GM19239 (cell line): ENCODE data around the gene TPPP2.
"Not testable (repeated sequence)": the region's sequence is repeated elsewhere in the genome, so short reads cannot be mapped to it uniquely, and the experiment has no call there.

ENCODE experiments used
- DNase-seq: peaks from one replicate; pipeline ENCODE4 v3.0.0; 2011; ENCODE audit warnings: low spot score; ENCODE audit not compliant: insufficient read length
- FAIRE-seq: peaks from 2 replicates; lab custom pipeline; 2011; peaks lifted over from hg19 to GRCh38; lab: Jason Lieb, UNC

TPPP2 gene

GRCh38 chr14:21036751-21037150 lies 6.7 kb downstream of the TPPP2 start:
- DNase-seq (no peak), FAIRE-seq (no peak)

- FAIRE-seq: no peak
- no peak for DNase-seq
These were observed 7.1 kb downstream of the TPPP2 start for GRCh38 chr14:21037156-21037555.

- FAIRE-seq: no peak
- DNase-seq: no peak
These were observed 8.7 kb downstream of the TPPP2 start for GRCh38 chr14:21038441-21039422.

GRCh38 chr14:21039585-21040369 lies 9.8 kb downstream of the TPPP2 start:
- no peak for DNase-seq
- FAIRE-seq: no peak

DNA sequence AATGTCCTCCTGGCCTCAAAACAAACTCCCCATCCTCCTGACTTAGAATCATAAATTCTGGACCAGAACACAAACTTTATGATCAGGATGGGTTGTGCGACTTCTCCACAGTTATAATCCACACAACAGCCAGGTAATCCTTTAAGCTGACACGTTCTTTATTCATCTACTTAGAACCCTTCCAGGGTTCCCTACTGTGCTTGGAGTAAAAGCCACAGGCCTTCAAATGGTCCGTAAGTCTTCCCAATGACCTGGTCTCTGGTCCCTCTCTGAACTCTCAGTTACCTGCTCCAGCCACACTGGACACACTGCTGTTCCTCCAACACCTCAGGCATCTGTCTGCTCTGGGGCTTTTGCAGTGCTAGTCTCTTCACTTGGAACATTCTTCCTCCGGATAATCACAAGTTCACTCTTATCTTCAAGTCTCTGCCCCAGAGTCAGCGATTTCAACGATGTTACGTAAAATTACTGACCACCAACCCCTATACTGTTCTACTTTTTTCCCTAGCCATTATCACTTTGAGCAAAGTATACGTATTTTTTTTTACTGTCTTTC lies 10.4 kb downstream of the TPPP2 start:
- FAIRE-seq (no peak), DNase-seq (no peak)

DNA sequence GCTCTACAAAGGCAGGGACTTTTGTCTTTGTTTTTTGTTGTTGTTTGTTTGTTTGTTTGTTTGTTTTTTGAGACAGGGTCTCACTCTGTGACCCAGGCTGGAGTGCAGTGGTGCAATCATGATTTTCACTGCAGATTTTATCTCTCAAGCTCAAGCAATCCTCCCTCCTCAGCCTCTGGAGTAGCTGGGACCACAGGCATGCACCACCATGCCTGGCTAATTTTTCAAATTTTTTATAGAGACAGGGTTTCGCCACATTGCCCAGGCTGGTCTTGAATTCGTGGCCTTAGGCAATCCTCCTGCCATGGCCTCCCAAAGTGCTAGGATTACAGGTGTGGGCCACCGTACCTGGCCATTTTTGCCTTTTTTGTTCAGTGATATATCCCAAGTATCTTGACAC lies 10.9 kb downstream of the TPPP2 start:
- not testable (repeated sequence) for DNase-seq, FAIRE-seq

DNA sequence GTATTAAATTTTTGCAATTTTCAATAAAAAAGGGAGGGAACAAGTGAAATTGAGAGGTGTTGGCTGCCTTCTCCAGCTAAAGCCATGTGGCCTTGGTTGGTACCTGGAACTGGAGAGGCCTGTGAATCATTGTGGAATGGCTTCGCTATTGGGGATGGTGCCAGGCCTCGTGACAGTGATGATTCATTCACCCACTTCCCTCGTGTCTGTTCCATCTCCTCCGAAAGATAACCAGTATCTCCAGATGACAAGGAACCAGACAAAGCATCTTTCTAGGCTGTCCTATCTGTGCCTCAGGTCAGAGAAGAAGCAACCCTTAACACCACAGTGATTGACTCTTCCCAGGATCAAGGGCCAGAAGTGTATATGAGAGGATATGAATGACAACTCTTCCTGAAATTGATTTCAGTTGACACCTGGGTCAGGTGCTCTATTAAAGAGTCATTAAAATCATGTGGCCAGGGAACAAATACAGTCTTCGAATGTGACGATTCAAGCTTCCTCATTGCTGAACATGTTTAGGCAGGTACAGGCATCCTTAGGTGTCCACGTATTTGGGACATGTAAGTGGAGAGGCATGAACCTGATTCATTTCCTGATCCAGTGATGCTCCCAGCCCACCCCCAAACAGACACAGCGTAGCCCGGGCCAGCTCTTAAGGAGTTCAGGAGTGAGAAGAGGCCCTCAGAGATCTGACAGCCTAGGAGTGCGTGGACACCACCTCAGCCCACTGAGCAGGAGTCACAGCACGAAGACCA lies 11.8 kb downstream of the TPPP2 start, which contains the start of gene RNASE7:
Gene RNASE7, plus strand, starts transcription at position 687 of the 758 bp plus-strand sequence. CDS start 631 bp downstream, outside the sequence.
- DNase-seq (no peak), FAIRE-seq (no peak)

DNA sequence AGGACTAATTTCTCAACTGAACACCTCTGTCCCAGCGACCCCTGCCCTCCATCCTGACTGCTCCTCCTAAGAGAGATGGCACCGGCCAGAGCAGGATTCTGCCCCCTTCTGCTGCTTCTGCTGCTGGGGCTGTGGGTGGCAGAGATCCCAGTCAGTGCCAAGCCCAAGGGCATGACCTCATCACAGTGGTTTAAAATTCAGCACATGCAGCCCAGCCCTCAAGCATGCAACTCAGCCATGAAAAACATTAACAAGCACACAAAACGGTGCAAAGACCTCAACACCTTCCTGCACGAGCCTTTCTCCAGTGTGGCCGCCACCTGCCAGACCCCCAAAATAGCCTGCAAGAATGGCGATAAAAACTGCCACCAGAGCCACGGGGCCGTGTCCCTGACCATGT lies 12.9 kb downstream of the TPPP2 start:
- DNase-seq (no peak), FAIRE-seq (no peak)

DNA sequence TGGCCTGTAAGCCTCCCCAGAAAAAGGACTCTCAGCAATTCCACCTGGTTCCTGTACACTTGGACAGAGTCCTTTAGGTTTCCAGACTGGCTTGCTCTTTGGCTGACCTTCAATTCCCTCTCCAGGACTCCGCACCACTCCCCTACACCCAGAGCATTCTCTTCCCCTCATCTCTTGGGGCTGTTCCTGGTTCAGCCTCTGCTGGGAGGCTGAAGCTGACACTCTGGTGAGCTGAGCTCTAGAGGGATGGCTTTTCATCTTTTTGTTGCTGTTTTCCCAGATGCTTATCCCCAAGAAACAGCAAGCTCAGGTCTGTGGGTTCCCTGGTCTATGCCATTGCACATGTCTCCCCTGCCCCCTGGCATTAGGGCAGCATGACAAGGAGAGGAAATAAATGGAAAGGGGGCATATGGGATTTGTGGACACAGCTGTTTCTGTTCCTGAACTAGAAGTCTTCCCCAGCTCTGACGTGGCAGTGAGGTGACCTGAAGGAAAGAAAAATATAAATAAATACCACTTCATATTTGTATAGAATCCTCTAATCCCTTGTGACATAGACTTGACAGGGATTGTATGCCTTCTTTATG lies 13.5 kb downstream of the TPPP2 start:
- FAIRE-seq: no peak

GRCh38 chr14:21043974-21044618 lies 14.1 kb downstream of the TPPP2 start:
- no peak for DNase-seq
- no peak for FAIRE-seq

More for the DNA sequence above, 13.5 kb downstream of the TPPP2 start:
- DNase-seq: no peak

- DNase-seq: no peak
- FAIRE-seq: no peak
These were observed 17.4 kb downstream of the TPPP2 start for GRCh38 chr14:21047378-21047781.

- no peak for DNase-seq
- no peak for FAIRE-seq
These were observed 18.6 kb downstream of the TPPP2 start for GRCh38 chr14:21048638-21049037.

GRCh38 chr14:21049271-21049673 lies 19.3 kb downstream of the TPPP2 start:
- no peak for FAIRE-seq
- DNase-seq: no peak

- no peak for FAIRE-seq
These were observed 20.6 kb downstream of the TPPP2 start for GRCh38 chr14:21050597-21050996.

GRCh38 chr14:21053184-21054122 lies 23.4 kb downstream of the TPPP2 start:
- FAIRE-seq: no peak

More at GRCh38 chr14:21050597-21050996, 20.6 kb downstream of the TPPP2 start:
- DNase-seq: no peak

DNA sequence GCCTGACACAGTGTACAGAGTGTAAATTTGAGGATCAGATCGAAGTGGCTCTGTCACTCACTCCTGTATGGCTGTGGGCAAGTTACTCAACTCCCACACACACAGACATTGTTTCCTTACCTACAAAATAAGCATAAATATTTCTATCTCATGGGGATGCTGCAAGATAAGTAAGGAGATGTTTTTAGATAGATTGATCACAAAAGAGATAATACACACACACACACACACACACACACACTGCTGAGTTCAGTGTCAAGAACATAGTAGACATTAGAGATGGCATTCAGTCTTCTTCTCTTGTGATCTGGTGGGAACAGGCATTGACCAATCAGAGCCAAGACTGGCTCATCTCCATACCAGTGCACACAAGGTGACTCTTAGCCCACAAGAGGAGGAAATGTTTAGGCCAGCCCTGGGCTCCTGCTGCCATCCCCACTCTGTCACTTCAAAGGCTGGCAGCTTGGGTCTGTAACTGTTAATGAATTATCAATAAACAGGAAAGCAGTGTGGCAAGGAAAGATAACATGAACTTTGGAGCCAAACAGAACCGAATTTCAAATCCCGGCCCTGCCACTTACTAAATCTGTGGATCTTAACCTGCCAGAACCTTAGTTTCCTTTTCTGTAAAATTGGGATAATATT lies 24.2 kb downstream of the TPPP2 start:
- DNase-seq (no peak), FAIRE-seq (no peak)

More at GRCh38 chr14:21053184-21054122, 23.4 kb downstream of the TPPP2 start:
- no peak for DNase-seq

GRCh38 chr14:21054768-21055145 lies 24.7 kb downstream of the TPPP2 start:
- DNase-seq (no peak), FAIRE-seq (no peak)
